ENCODE data around the gene KCNH8. TPM values are rescaled to one million over a fixed set of nuclear protein-coding genes. Genes with fewer than 3 reads are reported as not detected.

The KCNH8 gene
- total RNA-seq, 4 donors from 2014 or later, result 0.11 to 0.42 (median 0.26) TPM

DNA sequence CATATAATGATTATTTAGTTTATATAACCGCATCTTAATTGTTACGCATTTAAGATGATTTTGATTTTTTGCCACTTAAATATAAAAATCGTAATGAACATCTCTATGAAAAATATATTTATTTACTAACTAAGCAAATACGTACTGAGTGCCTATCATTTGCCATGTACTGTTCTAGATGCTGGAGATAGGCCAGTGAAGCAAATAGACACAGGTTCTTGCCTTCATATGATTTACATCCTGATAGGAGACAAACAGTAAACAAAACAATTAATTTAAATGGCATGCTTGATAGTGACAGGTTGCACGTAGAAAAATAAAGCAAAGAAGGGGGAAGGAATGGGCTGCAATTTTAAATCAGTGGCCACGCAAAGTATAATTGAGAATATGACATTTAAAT lies 217.2 kb downstream of the KCNH8 start:
- Histone ChIP-seq H3K4me1 (peaks cover 0 to 5% (median 0%) of the 10 kb centered on the region in 4 donors), H3K27me3 (no peaks in the 10 kb centered on the region), H3K4me3 (no peak overlapping the region), H3K27ac (replicated peaks in 1 of 4) (no peak overlapping the region), H3K36me3 (no peaks in the 10 kb centered on the region), H3K9me3 (no peaks in the 10 kb centered on the region)
- intact Hi-C loops (cut with DNase I), result no loop called here
- DNase-seq (ENCODE audit: extremely low spot score), result no peak
- no peak for TF ChIP-seq POLR2A (IDR thresholded peaks at IDR 0.05; ENCODE audit: low read depth)
- TF ChIP-seq, protein P1, sequence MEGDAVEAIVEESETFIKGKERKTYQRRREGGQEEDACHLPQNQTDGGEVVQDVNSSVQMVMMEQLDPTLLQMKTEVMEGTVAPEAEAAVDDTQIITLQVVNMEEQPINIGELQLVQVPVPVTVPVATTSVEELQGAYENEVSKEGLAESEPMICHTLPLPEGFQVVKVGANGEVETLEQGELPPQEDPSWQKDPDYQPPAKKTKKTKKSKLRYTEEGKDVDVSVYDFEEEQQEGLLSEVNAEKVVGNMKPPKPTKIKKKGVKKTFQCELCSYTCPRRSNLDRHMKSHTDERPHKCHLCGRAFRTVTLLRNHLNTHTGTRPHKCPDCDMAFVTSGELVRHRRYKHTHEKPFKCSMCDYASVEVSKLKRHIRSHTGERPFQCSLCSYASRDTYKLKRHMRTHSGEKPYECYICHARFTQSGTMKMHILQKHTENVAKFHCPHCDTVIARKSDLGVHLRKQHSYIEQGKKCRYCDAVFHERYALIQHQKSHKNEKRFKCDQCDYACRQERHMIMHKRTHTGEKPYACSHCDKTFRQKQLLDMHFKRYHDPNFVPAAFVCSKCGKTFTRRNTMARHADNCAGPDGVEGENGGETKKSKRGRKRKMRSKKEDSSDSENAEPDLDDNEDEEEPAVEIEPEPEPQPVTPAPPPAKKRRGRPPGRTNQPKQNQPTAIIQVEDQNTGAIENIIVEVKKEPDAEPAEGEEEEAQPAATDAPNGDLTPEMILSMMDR (IDR thresholded peaks at IDR 0.05), result no peak
- no peak for TF ChIP-seq POLR2AphosphoS5 (IDR thresholded peaks at IDR 0.05)
- 81% methylated on average over 6 of the region's 6 CpGs for WGBS

DNA sequence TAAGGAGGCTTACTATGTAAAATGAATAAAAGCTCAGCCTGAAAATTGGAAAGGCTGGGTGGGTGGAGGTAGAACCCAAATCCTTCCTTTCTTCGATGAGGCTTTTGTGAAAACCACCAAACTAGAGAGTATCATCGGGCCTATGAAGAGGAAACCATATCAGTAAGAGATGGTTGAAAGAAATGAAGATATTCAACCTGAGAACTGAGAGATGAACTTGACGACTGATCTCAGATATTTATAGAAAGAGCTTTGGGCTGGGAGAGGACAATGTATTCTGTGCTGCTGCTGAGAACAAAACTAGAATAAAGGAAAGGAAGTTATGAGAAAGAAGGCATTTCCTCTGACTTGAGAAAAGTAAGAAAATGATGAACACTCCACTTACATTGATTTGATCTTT lies 236.6 kb downstream of the KCNH8 start:
- TF ChIP-seq EP300 (IDR thresholded peaks at IDR 0.05) (no peak), POLR2A (IDR thresholded peaks at IDR 0.05; ENCODE audit: low read depth) (no peak), POLR2AphosphoS5 (IDR thresholded peaks at IDR 0.05) (no peak)
- TF ChIP-seq, protein P1 (IDR thresholded peaks at IDR 0.05), result no peak
- H3K9me3 ChIP-seq, result peaks cover 0 to 3% (median 0%) of the 10 kb centered on the region in 4 donors
- no peak overlapping the region for H3K4me3 ChIP-seq
- H3K27me3 ChIP-seq, result no peaks in the 10 kb centered on the region
- intact Hi-C loops (cut with DNase I), result no loop called here
- WGBS, result 75% methylated on average over 3 of the region's 3 CpGs
- no peak overlapping the region for H3K27ac ChIP-seq (replicated peaks in 1 of 4)
- no peak for DNase-seq (ENCODE audit: extremely low spot score)
- no peaks in the 10 kb centered on the region for H3K36me3 ChIP-seq
- H3K4me1 ChIP-seq, result no peaks in the 10 kb centered on the region

DNA sequence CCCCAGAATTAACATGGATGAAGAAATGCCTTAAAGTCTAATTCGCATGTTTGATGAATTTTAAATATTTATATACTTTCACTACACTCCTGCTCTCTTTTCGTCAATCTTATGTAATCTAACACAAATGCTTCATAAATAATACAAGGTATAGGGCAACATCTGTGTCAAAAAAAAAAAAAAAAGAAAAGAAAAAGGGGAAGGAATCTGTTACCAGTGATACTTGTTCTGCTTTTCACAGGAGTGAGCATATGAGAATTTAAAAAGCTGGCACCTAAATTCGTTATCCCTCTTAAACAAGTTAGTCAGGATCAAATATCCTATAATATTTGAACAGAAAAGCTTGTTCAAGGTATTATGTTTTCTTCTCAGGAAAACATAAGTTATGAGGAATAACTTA lies 243.8 kb downstream of the KCNH8 start:
- TF ChIP-seq, protein P1 (IDR thresholded peaks at IDR 0.05), result no peak
- TF ChIP-seq POLR2A (IDR thresholded peaks at IDR 0.05; ENCODE audit: low read depth), result no peak
- no peak for TF ChIP-seq POLR2AphosphoS5 (IDR thresholded peaks at IDR 0.05)
- TF ChIP-seq EP300 (IDR thresholded peaks at IDR 0.05), result no peak
- Histone ChIP-seq H3K4me3 (no peak overlapping the region), H3K36me3 (no peaks in the 10 kb centered on the region), H3K27ac (replicated peaks in 1 of 4) (no peak overlapping the region), H3K9me3 (no peaks in the 10 kb centered on the region), H3K27me3 (no peaks in the 10 kb centered on the region), H3K4me1 (no peaks in the 10 kb centered on the region)
- 56% methylated on average over 3 of the region's 3 CpGs for WGBS
- intact Hi-C loops (cut with DNase I), result no loop called here
- DNase-seq (ENCODE audit: extremely low spot score), result no peak

DNA sequence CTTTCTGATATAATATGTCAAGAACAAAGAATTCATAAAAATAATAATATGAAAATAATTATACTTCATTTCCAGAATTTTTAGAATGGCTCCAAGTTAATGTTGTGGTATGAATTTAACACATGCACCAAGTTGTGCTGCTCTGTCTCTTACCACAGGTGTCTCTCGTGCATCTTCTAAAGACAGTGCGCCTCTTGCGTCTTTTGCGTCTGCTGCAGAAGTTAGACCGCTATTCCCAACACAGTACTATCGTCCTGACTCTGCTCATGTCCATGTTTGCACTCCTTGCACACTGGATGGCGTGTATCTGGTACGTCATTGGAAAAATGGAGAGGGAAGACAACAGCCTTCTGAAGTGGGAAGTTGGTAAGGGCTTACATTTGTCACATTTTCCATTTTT lies 246.6 kb downstream of the KCNH8 start:
- TF ChIP-seq EP300 (IDR thresholded peaks at IDR 0.05) (no peak), POLR2AphosphoS5 (IDR thresholded peaks at IDR 0.05) (no peak), POLR2A (IDR thresholded peaks at IDR 0.05; ENCODE audit: low read depth) (no peak)
- TF ChIP-seq, protein P1 (IDR thresholded peaks at IDR 0.05), result no peak
- Histone ChIP-seq H3K27me3 (no peaks in the 10 kb centered on the region), H3K9me3 (no peaks in the 10 kb centered on the region), H3K27ac (replicated peaks in 1 of 4) (no peak overlapping the region), H3K4me3 (no peak overlapping the region), H3K36me3 (no peaks in the 10 kb centered on the region), H3K4me1 (no peaks in the 10 kb centered on the region)
- intact Hi-C loops (cut with DNase I), result no loop called here
- DNase-seq (ENCODE audit: extremely low spot score), result no peak
- WGBS, result 93% methylated on average over 8 of the region's 8 CpGs

DNA sequence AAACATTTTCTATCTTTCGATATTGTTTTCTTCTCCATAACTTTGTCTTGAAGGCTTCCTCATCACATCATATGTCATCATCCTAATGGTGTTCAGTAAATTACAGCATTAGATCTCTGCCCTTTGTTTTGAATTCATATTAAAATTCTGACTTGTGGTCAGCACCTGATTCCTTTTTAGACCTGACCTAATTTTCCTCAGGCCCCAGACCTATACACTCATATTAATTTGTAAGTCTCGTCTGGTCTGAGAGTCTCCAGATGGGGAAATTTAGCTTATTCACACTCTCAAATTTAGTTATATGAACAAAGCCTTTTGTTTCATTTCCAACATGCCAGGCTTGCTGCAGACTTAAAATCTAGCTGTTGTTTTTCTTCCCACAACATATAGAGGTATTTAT lies 248.4 kb downstream of the KCNH8 start:
- TF ChIP-seq POLR2AphosphoS5 (IDR thresholded peaks at IDR 0.05), result no peak
- TF ChIP-seq, protein P1 (IDR thresholded peaks at IDR 0.05), result no peak
- TF ChIP-seq POLR2A (IDR thresholded peaks at IDR 0.05; ENCODE audit: low read depth), result no peak
- no peak for TF ChIP-seq EP300 (IDR thresholded peaks at IDR 0.05)
- no peak for DNase-seq (ENCODE audit: extremely low spot score)
- Histone ChIP-seq H3K27me3 (no peaks in the 10 kb centered on the region), H3K36me3 (no peaks in the 10 kb centered on the region), H3K4me1 (no peaks in the 10 kb centered on the region), H3K27ac (replicated peaks in 1 of 4) (no peak overlapping the region), H3K4me3 (no peak overlapping the region), H3K9me3 (no peaks in the 10 kb centered on the region)
- WGBS, result 78% methylated on average over 2 of the region's 2 CpGs
- intact Hi-C loops (cut with DNase I), result no loop called here
